ENCODE data around the gene BCO1.

Gene BCO1

GRCh38 chr16:81318711-81319110 is 80.2 kb downstream of the BCO1 start:
- DNase-seq (ENCODE audit: low read depth in 2 of 2), result no peak

- no peak for DNase-seq (ENCODE audit: low read depth in 2 of 2)
These were observed 80.9 kb downstream of the BCO1 start for GRCh38 chr16:81319221-81319912.

- DNase-seq (ENCODE audit: low read depth in 2 of 2), result no peak
These were observed 82.5 kb downstream of the BCO1 start for GRCh38 chr16:81321039-81321438.

- DNase-seq (ENCODE audit: low read depth in 2 of 2), result no peak
These were observed 83.0 kb downstream of the BCO1 start for GRCh38 chr16:81321536-81321935.

- DNase-seq (ENCODE audit: low read depth in 2 of 2), result no peak
These were observed 86.3 kb downstream of the BCO1 start for GRCh38 chr16:81324808-81325207.

- no peak for DNase-seq (ENCODE audit: low read depth in 2 of 2)
These were observed 88.5 kb downstream of the BCO1 start for GRCh38 chr16:81327011-81327410.

GRCh38 chr16:81327447-81328196 is 89.1 kb downstream of the BCO1 start:
- no peak for DNase-seq (ENCODE audit: low read depth in 2 of 2)

- no peak for DNase-seq (ENCODE audit: low read depth in 2 of 2)
These were observed 91.5 kb downstream of the BCO1 start for GRCh38 chr16:81329947-81330346.

- no peak for DNase-seq (ENCODE audit: low read depth in 2 of 2)
These were observed 94.9 kb downstream of the BCO1 start for GRCh38 chr16:81333356-81333755.

GRCh38 chr16:81335669-81336068 is 97.2 kb downstream of the BCO1 start:
- peak in 1 of 2 donors; percentile 12 for DNase-seq (ENCODE audit: low read depth in 2 of 2)

- DNase-seq (ENCODE audit: low read depth in 2 of 2), result no peak
These were observed 98.6 kb downstream of the BCO1 start for GRCh38 chr16:81337097-81337496.

Measured in activated CD4-positive, alpha-beta T cell treated with anti-CD3 and anti-CD28 coated beads for 24 hours (primary cell).